GM20000 (cell line): ENCODE data around the gene TBC1D19.

Source experiments
- DNase-seq: peaks from one replicate; pipeline ENCODE4 v3.0.0; 2012; ENCODE audit warnings: low spot score
- CTCF ChIP-seq: IDR thresholded peaks from 2 replicates; pipeline ENCODE4 v1.5.1; 2012; ENCODE audit warnings: mild to moderate bottlenecking, control low read depth; ENCODE audit errors: extremely low read depth, missing control alignments

Gene TBC1D19

DNA sequence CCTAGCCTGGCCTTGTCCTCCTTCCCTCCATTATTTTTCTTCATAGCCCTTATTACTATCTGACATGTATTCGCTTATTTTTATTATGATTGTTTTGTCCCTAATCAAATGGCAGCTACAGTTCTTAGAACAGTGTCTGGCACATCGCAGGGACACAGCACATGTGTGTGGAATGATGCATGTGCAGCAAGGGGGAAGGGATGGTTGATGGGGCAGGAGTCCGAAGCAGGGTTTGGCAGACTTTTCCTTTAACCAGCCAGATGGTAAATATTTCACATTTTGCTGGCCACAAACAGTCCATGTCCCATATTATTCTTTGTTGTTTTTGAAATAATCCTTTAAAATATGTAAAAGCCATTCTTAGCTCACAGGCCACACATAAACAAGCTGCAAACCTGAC lies 148.5 kb downstream of the TBC1D19 start:
- no peak for TF ChIP-seq CTCF
- no peak for DNase-seq

DNA sequence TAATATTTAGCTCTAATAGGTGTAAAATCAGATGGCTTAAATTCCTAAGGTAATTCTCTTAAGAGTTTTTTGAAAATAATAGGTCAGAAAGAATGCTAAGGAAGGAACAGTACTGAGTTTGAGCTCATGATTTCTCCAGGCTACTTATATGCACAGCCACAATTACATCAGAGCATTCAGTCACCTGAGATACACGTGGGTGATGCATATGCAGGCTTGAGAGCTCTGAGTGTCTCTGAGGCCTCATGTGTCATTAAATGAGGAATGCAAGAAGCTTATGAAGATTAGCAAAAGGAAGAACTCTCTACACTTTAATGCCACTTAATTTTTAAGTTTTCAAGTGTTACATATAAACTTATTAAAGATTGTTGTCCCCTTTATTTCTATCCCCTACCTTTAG lies 152.7 kb downstream of the TBC1D19 start:
- no peak for DNase-seq
- TF ChIP-seq CTCF: no peak

DNA sequence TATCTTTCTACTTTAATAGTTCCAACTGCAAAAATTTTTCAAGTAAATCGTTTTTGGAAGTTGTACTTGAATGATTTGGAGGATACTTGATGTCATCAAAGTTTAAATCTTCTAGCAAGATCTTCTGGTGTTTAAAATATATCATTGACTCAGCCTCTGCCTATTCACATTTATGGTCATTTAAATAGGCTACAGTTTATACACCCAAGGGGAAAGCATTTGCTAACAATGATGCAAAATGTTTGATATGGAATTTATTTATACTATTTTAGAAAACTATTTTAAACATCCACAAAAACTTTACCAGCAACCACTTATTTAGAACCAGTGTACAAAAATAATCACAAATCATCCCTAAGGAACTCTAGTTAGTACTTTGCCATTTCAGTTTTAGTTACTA lies 153.5 kb downstream of the TBC1D19 start:
- TF ChIP-seq CTCF: no peak
- DNase-seq: no peak

DNA sequence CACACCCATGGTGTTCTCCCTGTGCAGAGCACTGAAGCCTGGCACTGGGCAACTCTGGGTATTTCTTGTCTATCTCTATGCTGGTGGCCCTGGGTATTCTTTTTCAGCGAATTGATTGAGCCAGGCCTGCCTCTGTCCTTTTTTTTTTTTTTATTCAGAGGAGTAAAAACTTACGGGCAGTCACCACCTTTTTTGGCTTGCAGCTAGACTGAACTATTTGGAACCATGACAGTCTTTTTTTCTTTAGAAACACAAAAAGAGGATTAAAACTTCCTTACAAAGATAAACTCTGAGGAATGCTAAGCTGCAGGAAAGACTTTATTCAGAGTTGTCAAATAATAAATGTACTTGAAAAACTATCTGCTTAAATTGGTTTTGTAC lies 157.6 kb downstream of the TBC1D19 start:
- DNase-seq: no peak
- TF ChIP-seq CTCF: no peak

- DNase-seq: peak; percentile 45
- no peak for TF ChIP-seq CTCF
Observed at GRCh38 chr4:26746802-26747213, 162.9 kb downstream of the TBC1D19 start.

- no peak for TF ChIP-seq CTCF
- no peak for DNase-seq
Observed at GRCh38 chr4:26748811-26749210, 164.9 kb downstream of the TBC1D19 start.

DNA sequence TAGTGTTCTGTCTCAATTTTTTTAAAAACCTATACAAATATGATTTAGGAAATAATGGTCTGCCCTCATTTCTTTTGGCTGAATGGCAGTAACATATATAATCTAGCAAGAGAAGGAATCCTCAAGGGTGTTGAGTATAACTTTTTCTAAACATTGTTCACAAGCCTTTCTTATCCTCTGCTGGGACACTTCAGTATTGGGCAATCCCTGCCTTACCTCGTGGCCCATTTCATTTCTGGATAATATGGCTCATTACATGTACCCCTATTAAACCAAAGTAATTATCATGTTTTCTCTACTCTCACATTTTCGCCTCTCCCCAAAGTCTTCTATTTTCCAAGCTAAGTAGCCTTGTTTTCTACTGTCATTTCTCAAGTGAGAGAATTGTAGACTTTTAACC lies 166.0 kb downstream of the TBC1D19 start:
- no peak for DNase-seq
- no peak for TF ChIP-seq CTCF
